Peyer's patch (tissue), 4 donors: Measurements from ENCODE around the gene ADM. TPM values are rescaled to one million over a fixed set of nuclear protein-coding genes. Genes with fewer than 3 reads are reported as not detected.

ENCODE experiments used
- DNase-seq, 3 donors: peaks; one replicate each; pipeline ENCODE4 v3.0.0-alpha.2; 2017 to 2019
- H3K27ac ChIP-seq, 4 donors: fragments of 200-600 bp; sonication (generic); one replicate each; pipeline ENCODE4 v1.5.1; 2016 to 2019
- H3K27me3 ChIP-seq, 2 donors: fragments of 200-600 bp; sonication (generic); one replicate each; pipeline ENCODE4 v1.5.1; 2019
- H3K36me3 ChIP-seq, 3 donors: fragments of 200-600 bp; sonication (generic); one replicate each; pipeline ENCODE4 v1.5.1; 2016 to 2019
- H3K4me1 ChIP-seq, 4 donors: fragments of 200-600 bp; sonication (generic); one replicate each; pipeline ENCODE4 v1.5.1; 2016 to 2019
- H3K4me3 ChIP-seq, 4 donors: fragments of 200-600 bp; sonication (generic); 1 replicate in 3 of 4; 2 replicates in 1 of 4; pipeline ENCODE4 v1.5.1; 2016 to 2019; ENCODE audit warnings: mild to moderate bottlenecking in 1 of 4
- H3K9me3 ChIP-seq, 4 donors: fragments of 200-600 bp; sonication (generic); one replicate each; pipeline ENCODE4 v1.5.1; 2016 to 2019; ENCODE audit warnings: mild to moderate bottlenecking in 1 of 4
- POLR2A ChIP-seq, 2 donors: fragments of 450-650 bp; IDR thresholded peaks; one replicate each; pipeline ENCODE4 v1.5.1; 2017; ENCODE audit warnings: antibody characterized with exemption in 2 of 2, mild to moderate bottlenecking in 2 of 2, moderate library complexity in 2 of 2
- total RNA-seq, 4 donors: library from RNA; depleted of rRNA; stranded (reverse); fragments of >200 nt; gene quantifications; one replicate each; pipeline ENCODE4 v1.1.0, GENCODE V29; 2016
- TF ChIP-seq, protein P1 (sequence below), 6 experiments: fragments of 450-650 bp in 4 of 6; fragments of 200-600 bp in 2 of 6; sonication (generic) in 1 of 6; IDR thresholded peaks; one replicate each; pipeline ENCODE4 v1.5.1; 2017 to 2019; ENCODE audit warnings: antibody characterized with exemption in 6 of 6, mild to moderate bottlenecking in 3 of 6, moderate library complexity in 1 of 6

Gene ADM
- total RNA-seq, 4 donors from 2014 or later: 75.5 to 323 (median 106) TPM

DNA sequence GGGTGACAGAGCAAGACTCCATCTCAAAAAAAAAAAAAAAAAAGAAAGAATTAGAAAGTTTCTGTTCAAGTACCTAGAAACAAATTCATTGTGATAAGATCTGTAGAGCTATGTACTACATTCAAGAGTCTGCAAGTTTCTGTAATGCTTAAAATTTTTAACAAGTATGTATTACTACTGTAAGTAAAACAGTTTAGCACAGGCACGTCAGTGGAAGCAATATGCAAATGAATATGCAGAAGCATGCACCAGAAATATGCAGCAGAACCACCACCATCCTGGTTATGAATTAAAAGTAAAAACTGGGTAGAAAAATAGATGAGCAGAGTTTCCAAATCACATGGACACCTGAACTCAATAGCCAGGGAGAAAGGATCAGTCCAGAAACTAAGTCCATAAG, 30.1 kb upstream of the ADM start:
- Histone ChIP-seq H3K27me3 (no peaks in the 10 kb centered on the region), H3K9me3 (no peaks in the 10 kb centered on the region), H3K27ac (no peak overlapping the region), H3K4me3 (no peak overlapping the region), H3K4me1 (no peaks in the 10 kb centered on the region), H3K36me3 (no peaks in the 10 kb centered on the region)
- TF ChIP-seq POLR2A (IDR thresholded peaks at IDR 0.05): no peak
- TF ChIP-seq, protein P1, sequence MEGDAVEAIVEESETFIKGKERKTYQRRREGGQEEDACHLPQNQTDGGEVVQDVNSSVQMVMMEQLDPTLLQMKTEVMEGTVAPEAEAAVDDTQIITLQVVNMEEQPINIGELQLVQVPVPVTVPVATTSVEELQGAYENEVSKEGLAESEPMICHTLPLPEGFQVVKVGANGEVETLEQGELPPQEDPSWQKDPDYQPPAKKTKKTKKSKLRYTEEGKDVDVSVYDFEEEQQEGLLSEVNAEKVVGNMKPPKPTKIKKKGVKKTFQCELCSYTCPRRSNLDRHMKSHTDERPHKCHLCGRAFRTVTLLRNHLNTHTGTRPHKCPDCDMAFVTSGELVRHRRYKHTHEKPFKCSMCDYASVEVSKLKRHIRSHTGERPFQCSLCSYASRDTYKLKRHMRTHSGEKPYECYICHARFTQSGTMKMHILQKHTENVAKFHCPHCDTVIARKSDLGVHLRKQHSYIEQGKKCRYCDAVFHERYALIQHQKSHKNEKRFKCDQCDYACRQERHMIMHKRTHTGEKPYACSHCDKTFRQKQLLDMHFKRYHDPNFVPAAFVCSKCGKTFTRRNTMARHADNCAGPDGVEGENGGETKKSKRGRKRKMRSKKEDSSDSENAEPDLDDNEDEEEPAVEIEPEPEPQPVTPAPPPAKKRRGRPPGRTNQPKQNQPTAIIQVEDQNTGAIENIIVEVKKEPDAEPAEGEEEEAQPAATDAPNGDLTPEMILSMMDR (IDR thresholded peaks at IDR 0.05): no peak
- no peak for DNase-seq

DNA sequence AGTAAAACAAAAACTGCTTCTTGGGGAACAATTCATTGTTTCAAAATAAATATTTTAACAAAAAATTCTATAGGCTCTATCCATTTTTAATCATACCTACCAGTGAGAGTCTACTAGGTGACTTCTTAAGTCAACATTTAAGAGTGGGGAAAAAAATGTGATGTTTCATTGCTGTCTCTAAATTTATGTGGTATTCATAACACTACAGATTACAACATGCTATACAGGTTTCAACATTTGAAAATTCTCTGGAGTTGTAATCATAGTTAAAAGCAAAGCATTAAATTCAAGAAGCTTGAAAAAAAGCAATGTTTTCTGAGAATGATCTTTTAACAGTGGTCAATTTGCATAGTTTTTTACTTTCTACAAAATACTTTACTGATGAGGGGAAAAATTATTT, 29.2 kb upstream of the ADM start:
- H3K4me3 ChIP-seq: no peak overlapping the region
- no peaks in the 10 kb centered on the region for H3K9me3 ChIP-seq
- DNase-seq: no peak
- no peaks in the 10 kb centered on the region for H3K27me3 ChIP-seq
- H3K27ac ChIP-seq: no peak overlapping the region
- no peaks in the 10 kb centered on the region for H3K4me1 ChIP-seq
- no peak for TF ChIP-seq POLR2A (IDR thresholded peaks at IDR 0.05)
- TF ChIP-seq, protein P1 (IDR thresholded peaks at IDR 0.05): no peak
- no peaks in the 10 kb centered on the region for H3K36me3 ChIP-seq

DNA sequence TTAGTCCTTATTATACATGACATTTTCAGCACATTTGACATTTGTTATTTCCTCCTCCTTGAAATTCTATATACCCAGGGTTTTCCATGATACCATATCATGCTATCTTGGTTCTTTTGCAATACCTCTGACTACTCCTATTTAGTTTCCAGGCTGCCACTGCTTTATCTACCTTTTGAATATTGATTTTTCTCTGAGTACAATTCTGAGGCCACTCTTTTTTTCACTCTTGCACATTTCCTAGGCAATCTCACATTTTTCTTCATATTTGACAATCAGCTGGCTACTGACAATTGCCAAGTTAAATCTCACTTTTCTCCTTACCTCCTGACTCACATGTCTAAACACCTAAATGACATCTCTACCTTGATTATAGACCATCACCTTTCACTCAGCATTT, 22.8 kb upstream of the ADM start:
- H3K9me3 ChIP-seq: no peaks in the 10 kb centered on the region
- no peak for TF ChIP-seq POLR2A (IDR thresholded peaks at IDR 0.05)
- TF ChIP-seq, protein P1 (IDR thresholded peaks at IDR 0.05): no peak
- H3K27me3 ChIP-seq: no peaks in the 10 kb centered on the region
- no peak overlapping the region for H3K4me3 ChIP-seq
- no peak for DNase-seq
- H3K36me3 ChIP-seq: no peaks in the 10 kb centered on the region
- H3K27ac ChIP-seq: no peak overlapping the region
- H3K4me1 ChIP-seq: no peaks in the 10 kb centered on the region

DNA sequence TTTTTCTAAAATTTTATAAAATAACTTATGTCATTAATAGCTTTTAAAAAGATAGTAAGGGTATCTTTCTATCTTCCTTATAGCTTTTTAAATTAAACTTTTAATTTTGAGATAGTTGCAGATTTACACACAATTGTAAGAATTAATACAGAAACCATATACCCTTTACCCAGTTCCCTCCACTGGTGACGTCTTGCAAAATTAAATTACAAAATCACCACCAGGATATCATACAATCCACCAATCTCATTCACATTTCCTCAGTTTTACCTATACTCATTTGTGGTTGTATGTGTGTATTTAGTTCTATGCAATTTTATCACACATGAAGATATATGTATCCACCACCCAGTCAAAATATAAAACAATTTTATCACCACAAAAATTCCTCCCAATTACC, 20.9 kb upstream of the ADM start:
- no peak for DNase-seq
- Histone ChIP-seq H3K9me3 (no peaks in the 10 kb centered on the region), H3K36me3 (no peaks in the 10 kb centered on the region), H3K4me3 (no peak overlapping the region), H3K27ac (no peak overlapping the region), H3K4me1 (no peaks in the 10 kb centered on the region), H3K27me3 (no peaks in the 10 kb centered on the region)
- TF ChIP-seq POLR2A (IDR thresholded peaks at IDR 0.05): no peak
- TF ChIP-seq, protein P1 (IDR thresholded peaks at IDR 0.05): no peak

DNA sequence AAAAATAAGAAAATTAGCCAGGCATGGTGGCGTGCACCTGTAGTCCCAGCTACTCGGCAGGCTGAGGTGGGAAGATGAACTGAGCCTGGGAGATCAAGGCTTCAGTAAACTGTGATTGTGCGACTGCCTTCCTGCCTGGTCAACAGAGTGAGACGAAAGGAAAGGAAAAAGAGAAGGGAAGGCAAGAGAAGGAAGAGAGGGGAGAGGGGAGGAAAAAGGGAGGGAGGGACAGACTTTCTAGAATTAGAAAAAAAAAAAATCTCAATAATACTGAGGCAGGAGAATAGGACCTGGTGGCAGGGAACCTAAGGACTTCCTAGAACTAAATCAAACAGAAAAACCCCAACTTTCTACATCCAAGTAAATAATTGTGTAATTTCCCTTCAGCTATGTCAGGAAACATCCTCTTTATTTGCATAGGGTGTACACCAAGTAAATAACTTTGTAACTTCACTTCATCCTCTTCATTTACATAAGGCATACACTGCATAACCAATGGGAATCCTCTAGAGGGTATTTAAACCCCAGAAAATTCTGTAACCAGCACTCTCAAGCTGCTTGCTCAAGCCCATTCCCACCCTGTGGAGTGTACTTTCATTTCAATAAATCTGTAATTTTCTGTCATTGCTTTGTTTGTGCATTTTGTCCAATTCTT, 19.6 kb upstream of the ADM start:
- H3K27ac ChIP-seq: no peak overlapping the region

More for the DNA sequence above, 19.6 kb upstream of the ADM start:
- no peak for TF ChIP-seq POLR2A (IDR thresholded peaks at IDR 0.05)
- TF ChIP-seq, protein P1 (IDR thresholded peaks at IDR 0.05): no peak
- no peaks in the 10 kb centered on the region for H3K27me3 ChIP-seq
- H3K9me3 ChIP-seq: no peaks in the 10 kb centered on the region
- H3K4me3 ChIP-seq: no peak overlapping the region
- peaks cover 0 to 3% (median 0%) of the 10 kb centered on the region in 4 donors for H3K4me1 ChIP-seq
- H3K36me3 ChIP-seq: no peaks in the 10 kb centered on the region
- no peak for DNase-seq
